DOHH2 (cell line): ENCODE data around the gene PTPRQ.

Experiments used
- CTCF ChIP-seq: fragments of 200-600 bp; sonication (generic); IDR thresholded peaks from one replicate; pipeline ENCODE4 v1.5.1; 2014; ENCODE audit warnings: antibody characterized with exemption, mild to moderate bottlenecking, low read depth, low read length; ENCODE audit not compliant: poor library complexity, severe bottlenecking
- EZH2phosphoT487 ChIP-seq: fragments of 200-600 bp; sonication (generic); IDR thresholded peaks from 2 replicates; pipeline ENCODE4 v1.6.1; 2017; ENCODE audit warnings: borderline replicate concordance, mild to moderate bottlenecking, antibody characterized with exemption, low read length, moderate library complexity, mixed read lengths

DNA sequence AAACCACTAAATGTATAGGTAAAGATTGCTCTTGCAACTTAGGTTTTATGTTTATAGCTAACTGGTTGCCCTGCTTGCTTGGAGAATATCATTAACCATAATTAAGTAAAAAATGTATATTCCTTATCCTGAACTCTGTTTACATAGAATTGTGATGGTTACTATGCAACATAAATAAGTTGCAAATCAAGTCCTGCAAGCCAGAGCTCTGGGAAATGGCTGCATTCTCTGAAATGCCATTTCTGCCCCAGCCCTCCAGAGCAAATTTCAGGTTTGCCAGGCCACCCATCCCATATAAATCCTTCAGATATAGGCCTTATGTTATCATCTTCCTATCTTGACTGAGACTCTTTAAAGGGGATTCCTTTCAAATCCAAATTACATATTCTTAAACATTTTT lies 145.0 kb downstream of the PTPRQ start:
- TF ChIP-seq CTCF: no peak
- TF ChIP-seq EZH2phosphoT487: no peak
